LNCaP clone FGC (cell line): ENCODE data around the gene MAN1A1.
"Not testable (repeated sequence)": the region's sequence is repeated elsewhere in the genome, so short reads cannot be mapped to it uniquely, and the experiment has no call there.

Experiments used
- DNase-seq: peaks from one replicate; pipeline ENCODE4 v3.0.0-alpha.2; 2011; ENCODE audit warnings: low read depth
- H3K4me3 ChIP-seq: 2 replicates; pipeline ENCODE4 v1.5.1; 2011; ENCODE audit warnings: mild to moderate bottlenecking, low read depth, low read length, control low read depth
- TF ChIP-seq, protein P1 (sequence below): IDR thresholded peaks from 2 replicates; pipeline ENCODE4 v1.5.1; 2012; ENCODE audit warnings: mild to moderate bottlenecking; ENCODE audit not compliant: control insufficient read depth, insufficient read depth; ENCODE audit errors: extremely low read depth

MAN1A1 gene

DNA sequence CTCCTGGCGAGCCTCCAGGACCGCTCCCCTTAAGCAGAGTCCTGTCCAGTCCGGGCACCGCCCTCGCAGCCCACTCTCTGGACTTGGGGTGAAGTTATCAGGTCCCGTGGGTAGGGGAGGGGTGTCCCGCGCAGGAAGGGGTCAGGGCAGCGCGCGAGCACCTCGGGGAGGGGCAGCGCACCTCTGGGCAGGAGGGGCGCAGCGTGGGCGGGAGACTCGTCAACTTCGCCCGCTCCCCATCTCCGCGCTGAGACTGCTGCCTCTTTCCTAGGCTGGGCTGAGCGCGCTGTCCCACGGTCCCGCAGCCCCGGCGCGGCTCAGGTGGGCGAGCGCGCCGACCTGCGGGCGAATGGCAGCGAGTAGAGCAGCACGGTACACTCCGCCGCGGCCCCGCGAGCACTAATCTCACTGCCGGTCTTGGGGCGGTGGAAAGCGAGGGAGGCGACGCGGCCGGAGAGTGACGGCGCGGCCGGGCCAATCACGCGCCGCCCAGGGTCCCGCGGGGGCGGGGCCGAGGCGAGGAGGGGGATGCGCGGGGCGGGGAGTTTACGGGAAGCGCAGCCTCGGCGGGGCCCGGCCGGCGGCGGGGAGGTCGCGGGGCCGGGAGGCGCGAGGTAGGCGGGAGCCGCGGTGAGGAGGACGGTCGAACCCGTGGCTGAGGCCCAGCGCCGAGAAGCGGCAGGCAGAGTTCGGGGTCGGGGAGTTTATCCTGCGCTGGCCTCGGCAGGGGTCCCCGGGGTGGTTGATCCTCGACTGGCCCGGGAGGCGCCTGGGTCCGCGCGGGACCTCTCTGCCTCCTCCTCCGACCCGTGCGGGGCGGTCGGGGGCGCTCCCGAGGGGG, at the start of gene MAN1A1:
Gene MAN1A1 (minus strand): TSS at position 401 of the 841 bp plus-strand sequence. CDS start 696 bp downstream, outside the sequence.
- DNase-seq: no peak
- TF ChIP-seq, protein P1, sequence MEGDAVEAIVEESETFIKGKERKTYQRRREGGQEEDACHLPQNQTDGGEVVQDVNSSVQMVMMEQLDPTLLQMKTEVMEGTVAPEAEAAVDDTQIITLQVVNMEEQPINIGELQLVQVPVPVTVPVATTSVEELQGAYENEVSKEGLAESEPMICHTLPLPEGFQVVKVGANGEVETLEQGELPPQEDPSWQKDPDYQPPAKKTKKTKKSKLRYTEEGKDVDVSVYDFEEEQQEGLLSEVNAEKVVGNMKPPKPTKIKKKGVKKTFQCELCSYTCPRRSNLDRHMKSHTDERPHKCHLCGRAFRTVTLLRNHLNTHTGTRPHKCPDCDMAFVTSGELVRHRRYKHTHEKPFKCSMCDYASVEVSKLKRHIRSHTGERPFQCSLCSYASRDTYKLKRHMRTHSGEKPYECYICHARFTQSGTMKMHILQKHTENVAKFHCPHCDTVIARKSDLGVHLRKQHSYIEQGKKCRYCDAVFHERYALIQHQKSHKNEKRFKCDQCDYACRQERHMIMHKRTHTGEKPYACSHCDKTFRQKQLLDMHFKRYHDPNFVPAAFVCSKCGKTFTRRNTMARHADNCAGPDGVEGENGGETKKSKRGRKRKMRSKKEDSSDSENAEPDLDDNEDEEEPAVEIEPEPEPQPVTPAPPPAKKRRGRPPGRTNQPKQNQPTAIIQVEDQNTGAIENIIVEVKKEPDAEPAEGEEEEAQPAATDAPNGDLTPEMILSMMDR: peak; percentile 38
- H3K4me3 ChIP-seq: peak within 1 kb of the TSS; percentile 61

DNA sequence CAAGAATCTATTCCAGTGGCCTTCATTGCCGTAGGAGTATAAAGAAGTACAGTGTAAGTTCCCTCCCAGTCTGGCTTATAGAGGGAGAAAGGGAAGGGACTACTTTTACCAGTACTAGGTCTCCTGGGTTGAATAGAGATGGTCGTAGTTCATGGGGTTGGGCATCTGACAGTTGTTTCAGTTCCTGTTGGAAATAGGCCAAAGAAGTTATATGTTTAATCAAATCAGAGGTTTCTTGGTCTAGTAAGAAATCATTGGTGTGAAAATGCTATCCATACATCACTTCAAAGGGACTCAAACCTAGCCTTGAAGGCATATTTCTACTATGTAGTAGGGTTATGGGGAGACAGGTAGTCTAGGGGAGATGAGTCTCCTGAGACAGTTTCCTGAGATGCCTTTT, 45.6 kb upstream of the MAN1A1 start:
- TF ChIP-seq, protein P1: no peak
- H3K4me3 ChIP-seq: no peak overlapping the region
- DNase-seq: no peak

DNA sequence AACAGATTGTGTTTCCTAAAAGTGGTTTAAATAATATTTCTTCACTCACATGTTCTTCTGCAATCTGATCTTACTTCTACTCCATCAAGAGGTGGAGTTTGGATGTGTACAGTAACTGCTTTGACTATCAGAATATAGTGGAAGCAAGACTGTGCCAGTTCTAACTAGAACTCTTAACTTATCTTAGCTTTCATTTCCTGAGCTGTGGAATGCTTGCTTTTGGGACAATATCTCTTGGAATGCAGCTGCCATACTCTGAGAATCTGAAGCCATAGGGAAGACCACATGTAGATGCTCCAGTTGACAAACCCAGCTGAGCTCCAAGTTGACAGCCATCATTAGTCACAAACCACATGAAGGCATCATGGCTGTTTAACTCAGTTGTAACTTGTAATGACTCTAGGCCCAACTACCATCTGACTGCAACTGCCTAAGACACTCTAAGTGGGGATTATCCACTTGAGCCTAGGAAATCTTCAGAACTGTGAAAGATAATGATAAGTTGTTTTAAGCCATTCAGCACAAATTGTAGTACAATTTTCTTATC, 40.8 kb upstream of the MAN1A1 start:
- DNase-seq: no peak
- no peak overlapping the region for H3K4me3 ChIP-seq
- TF ChIP-seq, protein P1: no peak

DNA sequence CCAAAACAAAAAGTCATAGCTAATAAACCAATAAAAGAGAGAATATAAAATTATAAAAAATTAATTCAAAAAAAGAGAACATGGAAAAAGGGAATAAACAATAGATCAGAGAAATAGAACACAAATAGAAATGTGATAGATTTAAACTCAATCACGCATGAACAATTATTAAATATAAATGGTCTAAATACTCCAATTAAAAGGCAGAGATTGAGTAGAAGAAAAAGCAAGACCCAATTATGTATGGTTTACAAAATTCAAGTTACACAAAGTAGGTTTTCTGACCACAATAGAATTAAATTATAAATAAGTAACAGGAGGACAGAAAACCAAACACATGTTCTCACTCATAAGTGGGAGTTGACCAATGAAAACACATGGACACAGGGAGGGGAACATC, 36.4 kb upstream of the MAN1A1 start:
- TF ChIP-seq, protein P1: no peak
- H3K4me3 ChIP-seq: no peak overlapping the region
- no peak for DNase-seq

DNA sequence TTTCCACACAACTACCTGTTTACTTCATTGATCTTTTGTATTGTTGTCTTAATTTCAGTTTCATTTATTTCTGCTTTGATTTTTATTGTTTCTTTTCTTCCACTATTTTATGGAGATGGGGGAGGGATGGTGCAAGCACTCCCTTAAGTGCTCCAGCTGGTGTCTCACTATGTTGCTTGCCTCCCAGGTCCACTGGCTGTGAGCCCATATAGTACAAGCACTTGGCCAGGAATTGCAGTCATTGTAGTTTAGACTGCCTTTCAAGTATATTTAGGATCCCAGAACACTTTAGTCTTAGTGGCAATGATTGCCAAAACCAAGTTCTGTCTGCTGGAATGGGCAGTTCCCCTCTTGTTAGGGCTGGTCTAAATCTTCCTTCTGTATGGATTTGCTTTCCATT, 34.9 kb upstream of the MAN1A1 start:
- H3K4me3 ChIP-seq: no peak overlapping the region
- DNase-seq: no peak
- TF ChIP-seq, protein P1: no peak

DNA sequence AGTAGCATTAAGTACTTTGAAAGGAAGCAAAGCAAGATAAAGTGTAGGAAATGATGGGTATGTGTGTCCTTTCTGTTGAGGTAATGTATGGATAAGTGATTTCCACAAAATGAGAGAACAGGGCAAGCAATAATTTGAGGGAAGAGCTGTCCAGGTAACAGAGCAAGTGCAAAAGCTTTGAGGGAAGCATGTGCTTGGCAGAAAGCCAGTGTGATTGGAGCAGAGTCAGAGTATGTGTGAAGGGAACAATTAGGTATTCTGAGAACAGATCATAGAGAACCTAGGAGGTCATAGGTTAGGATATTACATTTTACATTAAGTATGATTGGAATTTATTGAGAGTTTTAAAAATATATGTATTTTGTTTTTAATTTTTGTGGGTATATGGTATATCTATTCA, 30.2 kb upstream of the MAN1A1 start:
- TF ChIP-seq, protein P1: no peak
- no peak overlapping the region for H3K4me3 ChIP-seq
- DNase-seq: no peak

DNA sequence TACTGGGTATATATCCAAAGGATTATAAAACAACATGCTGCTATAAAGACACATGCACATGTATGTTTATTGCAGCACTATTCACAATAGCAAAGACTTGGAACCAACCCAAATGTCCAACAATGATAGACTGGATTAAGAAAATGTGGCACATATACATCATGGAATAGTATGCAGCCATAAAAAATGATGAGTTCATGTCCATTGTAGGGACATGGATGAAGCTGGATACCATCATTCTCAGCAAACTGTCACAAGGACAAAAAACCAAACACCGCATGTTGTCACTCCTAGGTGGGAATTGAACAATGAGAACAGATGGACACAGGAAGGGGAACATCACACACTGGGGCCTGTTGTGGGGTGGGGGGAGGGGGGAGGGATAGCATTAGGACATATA, 27.5 kb upstream of the MAN1A1 start:
- not testable (repeated sequence) for DNase-seq

More for the DNA sequence above, 27.5 kb upstream of the MAN1A1 start:
- not testable (repeated sequence) for H3K4me3 ChIP-seq
